Measurements from ENCODE around the gene ITPK1. TPM values are rescaled to one million over a fixed set of nuclear protein-coding genes. Genes with fewer than 3 reads are reported as not detected.
A peak's percentile ranks its signal among the peaks of the same experiment; 100 is the strongest.

ITPK1 gene
- total and polyA plus RNA-seq, 2 experiments from 2014 or later, result 18.7 to 35.0 TPM

DNA sequence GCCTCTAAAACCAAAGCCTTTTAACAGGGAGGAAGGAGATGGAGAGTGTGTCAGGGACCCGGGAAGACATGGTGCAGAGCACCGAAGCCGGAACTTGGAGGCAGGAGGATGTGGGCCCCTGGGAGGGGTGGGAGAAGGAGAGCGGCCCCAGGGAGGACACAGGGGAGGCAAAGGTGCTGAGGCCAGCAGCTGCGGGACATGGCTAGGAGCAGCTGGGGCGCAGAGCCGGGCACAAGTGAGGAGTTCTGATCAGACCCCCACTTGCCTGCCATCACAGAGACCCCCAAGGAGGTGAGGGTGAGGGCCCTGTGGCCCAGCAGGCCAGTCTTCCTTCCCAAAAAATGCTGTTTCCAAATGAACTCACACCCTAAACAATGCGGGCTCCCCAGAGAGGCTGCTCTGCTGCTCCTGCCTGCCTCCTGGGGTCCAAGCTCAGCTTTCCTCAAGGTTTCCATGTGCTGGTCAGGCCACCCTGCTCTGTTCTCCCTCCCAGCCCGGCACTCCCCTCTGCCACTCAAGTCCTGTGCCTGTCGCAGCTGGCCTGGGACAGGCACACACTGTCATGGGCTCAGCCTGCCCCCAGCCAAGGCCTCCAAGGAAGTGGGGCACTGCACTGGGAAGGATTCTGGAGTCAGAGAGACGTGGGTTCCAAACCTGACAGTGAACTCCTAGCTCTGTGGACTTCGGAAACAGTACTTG is 168.7 kb downstream of the ITPK1 start:
- H3K9me3 ChIP-seq (ENCODE audit: low read depth), result no peaks in the 10 kb centered on the region
- no peak overlapping the region for H3K4me3 ChIP-seq
- no peak for TF ChIP-seq EZH2phosphoT487 (IDR thresholded peaks at IDR 0.05; ENCODE audit: insufficient read depth, low read depth)
- no peak for TF ChIP-seq EZH2 (IDR thresholded peaks at IDR 0.05; ENCODE audit: insufficient read depth, poor library complexity, severe bottlenecking)
- no peaks in the 10 kb centered on the region for H3K9me2 ChIP-seq (ENCODE audit: insufficient read depth)
- H3F3A ChIP-seq (ENCODE audit: insufficient read depth), result no peaks in the 10 kb centered on the region
- no peak for DNase-seq
- in situ Hi-C loops (cut with MboI), result no loop called here
- H3K4me2 ChIP-seq (ENCODE audit: unreplicated experiment), result no peak overlapping the region
- 95 to 96% methylated on average over 9 to 12 of the region's 12 CpGs for WGBS, 2 experiments (ENCODE audit: low coverage in 1 of 2, low lambda C conversion rate in 2 of 2, missing lambda C conversion rate in 2 of 2)
- no peak overlapping the region for H3K27ac ChIP-seq
- H3K79me2 ChIP-seq (ENCODE audit: insufficient read depth), result no peaks in the 10 kb centered on the region
- H3K9ac ChIP-seq, result no peak overlapping the region
- H2AFZ ChIP-seq, result no peak overlapping the region
- no peaks in the 10 kb centered on the region for H3K4me1 ChIP-seq (ENCODE audit: insufficient read depth)
- no peaks in the 10 kb centered on the region for H3K36me3 ChIP-seq (ENCODE audit: low read depth)
- H3K27me3 ChIP-seq (replicated peaks; ENCODE audit: insufficient read depth), result no peaks in the 10 kb centered on the region
- H4K20me1 ChIP-seq (ENCODE audit: insufficient read depth), result no peaks in the 10 kb centered on the region

DNA sequence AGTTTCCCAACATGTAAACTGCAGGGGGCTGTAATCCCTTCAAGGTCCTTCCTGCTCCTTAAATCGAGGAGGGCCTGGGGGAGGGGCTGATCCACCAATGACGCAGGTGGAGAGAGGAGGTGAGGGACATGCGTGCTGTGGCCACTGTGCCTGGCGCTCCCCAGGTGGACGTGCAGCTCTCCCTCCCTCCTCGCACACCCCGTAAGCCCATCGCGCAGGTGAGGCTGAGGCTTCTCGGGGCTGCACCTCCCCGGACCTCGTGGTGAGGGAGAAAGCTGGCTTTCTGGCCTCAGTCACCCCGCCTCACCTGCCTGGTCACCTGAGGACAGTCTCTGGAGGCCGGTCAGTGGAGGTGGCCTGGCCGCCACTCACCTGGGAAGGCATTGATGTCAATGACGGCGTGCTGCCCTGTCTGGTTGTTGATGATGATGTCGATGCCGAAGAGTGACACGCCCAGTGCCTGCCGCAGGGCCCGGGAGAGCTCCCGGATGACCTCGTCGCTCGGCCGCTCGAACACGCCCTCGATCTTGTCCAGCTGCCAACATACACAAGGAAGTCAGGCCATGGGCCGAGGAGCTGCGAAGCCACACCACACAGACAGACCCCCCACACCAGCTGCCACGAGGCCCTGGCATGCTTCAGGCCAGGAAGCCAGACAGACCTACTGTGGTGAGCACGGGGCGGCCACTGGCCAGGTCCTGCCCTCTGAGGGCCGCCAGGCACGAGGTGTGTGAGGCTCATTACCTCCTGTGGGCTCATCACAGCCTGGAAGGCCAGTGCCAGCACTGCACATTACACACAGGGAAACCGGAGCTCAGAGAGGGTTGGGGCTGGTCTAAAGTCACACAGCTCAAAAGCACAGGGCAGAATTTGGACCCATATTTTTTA is 169.5 kb downstream of the ITPK1 start:
- peak; percentile 21 for DNase-seq
- no peak for TF ChIP-seq EZH2phosphoT487 (IDR thresholded peaks at IDR 0.05; ENCODE audit: insufficient read depth, low read depth)
- no peak for TF ChIP-seq EZH2 (IDR thresholded peaks at IDR 0.05; ENCODE audit: insufficient read depth, poor library complexity, severe bottlenecking)
- H4K20me1 ChIP-seq (ENCODE audit: insufficient read depth), result no peaks in the 10 kb centered on the region
- no peaks in the 10 kb centered on the region for H3K36me3 ChIP-seq (ENCODE audit: low read depth)
- WGBS, 2 experiments (ENCODE audit: low coverage in 1 of 2, low lambda C conversion rate in 2 of 2, missing lambda C conversion rate in 2 of 2), result 94 to 95% methylated on average over 38 of the region's 38 CpGs
- H3K79me2 ChIP-seq (ENCODE audit: insufficient read depth), result no peaks in the 10 kb centered on the region
- no peak overlapping the region for H2AFZ ChIP-seq
- H3K27ac ChIP-seq, result no peak overlapping the region
- no peaks in the 10 kb centered on the region for H3F3A ChIP-seq (ENCODE audit: insufficient read depth)
- H3K9me2 ChIP-seq (ENCODE audit: insufficient read depth), result no peaks in the 10 kb centered on the region
- no peak overlapping the region for H3K9ac ChIP-seq
- no peak overlapping the region for H3K4me2 ChIP-seq (ENCODE audit: unreplicated experiment)
- no peaks in the 10 kb centered on the region for H3K4me1 ChIP-seq (ENCODE audit: insufficient read depth)
- no peak overlapping the region for H3K4me3 ChIP-seq
- in situ Hi-C loops (cut with MboI), result no loop called here
- H3K9me3 ChIP-seq (ENCODE audit: low read depth), result no peaks in the 10 kb centered on the region
- no peaks in the 10 kb centered on the region for H3K27me3 ChIP-seq (replicated peaks; ENCODE audit: insufficient read depth)

DNA sequence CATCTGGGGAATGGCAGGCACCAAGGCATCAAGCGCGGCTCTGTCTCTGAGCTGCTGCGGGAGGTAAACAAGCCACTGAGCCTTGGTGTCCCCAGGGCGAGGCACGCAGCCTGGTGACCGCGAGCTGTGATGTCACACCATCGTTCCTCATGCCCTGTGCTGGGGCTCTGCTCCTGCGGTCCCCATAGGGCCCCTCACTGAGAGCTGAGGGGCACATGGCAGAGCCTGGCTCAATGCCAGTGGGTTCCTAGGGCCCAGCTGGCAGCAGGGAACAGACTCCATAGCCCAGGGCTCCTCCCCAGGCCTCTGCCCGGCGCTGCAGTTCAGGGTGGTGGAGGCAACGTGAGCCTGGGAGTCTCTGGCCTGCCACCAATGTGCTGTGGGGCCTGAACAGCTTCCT is 170.2 kb downstream of the ITPK1 start:
- no peak overlapping the region for H3K4me3 ChIP-seq
- no peaks in the 10 kb centered on the region for H3K36me3 ChIP-seq (ENCODE audit: low read depth)
- no peak overlapping the region for H3K27ac ChIP-seq
- no peaks in the 10 kb centered on the region for H3K79me2 ChIP-seq (ENCODE audit: insufficient read depth)
- 91 to 93% methylated on average over 9 to 12 of the region's 12 CpGs for WGBS, 2 experiments (ENCODE audit: low coverage in 1 of 2, low lambda C conversion rate in 2 of 2, missing lambda C conversion rate in 2 of 2)
- no peaks in the 10 kb centered on the region for H3K9me3 ChIP-seq (ENCODE audit: low read depth)
- no peak overlapping the region for H3K4me2 ChIP-seq (ENCODE audit: unreplicated experiment)
- no peaks in the 10 kb centered on the region for H3K27me3 ChIP-seq (replicated peaks; ENCODE audit: insufficient read depth)
- no peak overlapping the region for H3K9ac ChIP-seq
- in situ Hi-C loops (cut with MboI), result no loop called here
- no peaks in the 10 kb centered on the region for H3K4me1 ChIP-seq (ENCODE audit: insufficient read depth)
- H2AFZ ChIP-seq, result no peak overlapping the region
- H4K20me1 ChIP-seq (ENCODE audit: insufficient read depth), result no peaks in the 10 kb centered on the region
- TF ChIP-seq EZH2 (IDR thresholded peaks at IDR 0.05; ENCODE audit: insufficient read depth, poor library complexity, severe bottlenecking) (no peak), EZH2phosphoT487 (IDR thresholded peaks at IDR 0.05; ENCODE audit: insufficient read depth, low read depth) (no peak)
- no peaks in the 10 kb centered on the region for H3F3A ChIP-seq (ENCODE audit: insufficient read depth)
- no peak for DNase-seq
- H3K9me2 ChIP-seq (ENCODE audit: insufficient read depth), result no peaks in the 10 kb centered on the region

DNA sequence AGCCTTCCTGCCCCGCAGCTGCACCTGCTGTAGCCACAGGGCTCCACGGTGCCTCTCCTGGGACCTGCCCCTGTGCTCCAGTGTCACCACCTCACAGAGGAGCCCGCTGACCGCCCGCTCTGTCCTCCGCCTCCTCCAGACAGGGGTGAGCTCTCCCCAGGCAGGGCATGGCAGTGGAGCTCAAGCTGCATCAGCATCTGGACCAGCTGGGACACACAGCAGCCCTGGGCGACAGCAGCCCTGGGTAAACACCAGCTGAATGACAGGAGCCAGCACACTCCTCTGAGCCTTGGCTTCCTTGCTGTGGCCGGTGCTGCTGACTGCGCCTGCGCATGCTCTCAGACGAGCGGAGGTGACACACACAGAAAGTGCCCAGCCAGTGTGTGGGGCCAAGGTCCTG is 170.7 kb downstream of the ITPK1 start:
- Histone ChIP-seq H3K4me1 (ENCODE audit: insufficient read depth) (no peaks in the 10 kb centered on the region), H3K4me3 (no peak overlapping the region), H3K79me2 (ENCODE audit: insufficient read depth) (no peaks in the 10 kb centered on the region), H3K27me3 (replicated peaks; ENCODE audit: insufficient read depth) (no peaks in the 10 kb centered on the region), H3K9me2 (ENCODE audit: insufficient read depth) (no peaks in the 10 kb centered on the region), H3F3A (ENCODE audit: insufficient read depth) (no peaks in the 10 kb centered on the region), H3K36me3 (ENCODE audit: low read depth) (no peaks in the 10 kb centered on the region), H3K9ac (no peak overlapping the region), H3K9me3 (ENCODE audit: low read depth) (no peaks in the 10 kb centered on the region), H3K27ac (no peak overlapping the region), H4K20me1 (ENCODE audit: insufficient read depth) (no peaks in the 10 kb centered on the region), H3K4me2 (ENCODE audit: unreplicated experiment) (no peak overlapping the region), H2AFZ (no peak overlapping the region)
- WGBS, 2 experiments (ENCODE audit: low coverage in 1 of 2, low lambda C conversion rate in 2 of 2, missing lambda C conversion rate in 2 of 2), result 95 to 99% methylated on average over 11 to 12 of the region's 12 CpGs
- no peak for DNase-seq
- in situ Hi-C loops (cut with MboI), result no loop called here
- TF ChIP-seq EZH2phosphoT487 (IDR thresholded peaks at IDR 0.05; ENCODE audit: insufficient read depth, low read depth) (no peak), EZH2 (IDR thresholded peaks at IDR 0.05; ENCODE audit: insufficient read depth, poor library complexity, severe bottlenecking) (no peak)

Measured in GM23248 (cell line).